Activated CD8-positive, alpha-beta memory T cell treated with anti-CD3 and anti-CD28 coated beads, Interleukin-2, amount 10 ng/mL, durations not matched to agents 7 days and 5 days (primary cell): ENCODE measurements around the gene VARS1. TPM values are rescaled to one million over a fixed set of nuclear protein-coding genes. Genes with fewer than 3 reads are reported as not detected.

Experiments used
- ATAC-seq: fragments of 150-1000 bp; cut with Tn5 transposase; one replicate; pipeline ENCODE4 v1.10.0; 2021; ENCODE audit warnings: moderate library complexity
- CTCF ChIA-PET: fragments of 350-600 bp; sonication (Branson Sonifier 250); formaldehyde crosslinking; loops from one replicate; lab custom pipeline; 2021; ENCODE audit warnings: antibody characterized with exemption; lab: Charles Lee
- DNase-seq: peaks from one replicate; pipeline ENCODE4 v3.0.0-alpha.2; 2020
- H3K27ac Mint-ChIP-seq: one replicate; pipeline ENCODE4 v1.8.0; 2021; ENCODE audit warnings: mild to moderate bottlenecking, mixed read lengths
- H3K27me3 Mint-ChIP-seq: one replicate; pipeline ENCODE4 v1.8.0; 2021; ENCODE audit warnings: mixed read lengths
- H3K36me3 Mint-ChIP-seq: one replicate; pipeline ENCODE4 v1.8.0; 2021; ENCODE audit warnings: mild to moderate bottlenecking, mixed read lengths
- H3K4me1 Mint-ChIP-seq: one replicate; pipeline ENCODE4 v1.8.0; 2021; ENCODE audit warnings: mixed read lengths
- H3K4me3 Mint-ChIP-seq: one replicate; pipeline ENCODE4 v1.8.0; 2021; ENCODE audit warnings: mild to moderate bottlenecking, moderate library complexity, mixed read lengths
- H3K9me3 Mint-ChIP-seq: one replicate; pipeline ENCODE4 v1.8.0; 2022; ENCODE audit warnings: low read depth, mixed read lengths
- total RNA-seq, 2 experiments: library from RNA; stranded (reverse); gene quantifications; one replicate each; pipeline ENCODE4 v1.2.3, GENCODE V29; 2021

VARS1 gene
- total RNA-seq, 2 experiments from 2014 or later = 107 to 140 TPM

GRCh38 chr6:31769684-31770371 lies 25.7 kb downstream of the VARS1 start:
- Mint-ChIP-seq H3K27ac (peak overlapping the region; percentile 16), H3K36me3 (peaks cover 5% of the 10 kb centered on the region), H3K4me3 (no peak overlapping the region), H3K4me1 (peaks cover 31% of the 10 kb centered on the region), H3K9me3 (no peaks in the 10 kb centered on the region), H3K27me3 (no peaks in the 10 kb centered on the region)
- CTCF ChIA-PET = interaction anchor here (0.6 to 3.1 kb wide), 44 partner anchors 9 to 190 kb away, joined by 3 to 44 read pairs (median 6); partner anchors contain the start of genes ABHD16A, BAG6, C6orf47 and CLIC1
- DNase-seq = peak; percentile 92
- ATAC-seq = peak; percentile 91

DNA sequence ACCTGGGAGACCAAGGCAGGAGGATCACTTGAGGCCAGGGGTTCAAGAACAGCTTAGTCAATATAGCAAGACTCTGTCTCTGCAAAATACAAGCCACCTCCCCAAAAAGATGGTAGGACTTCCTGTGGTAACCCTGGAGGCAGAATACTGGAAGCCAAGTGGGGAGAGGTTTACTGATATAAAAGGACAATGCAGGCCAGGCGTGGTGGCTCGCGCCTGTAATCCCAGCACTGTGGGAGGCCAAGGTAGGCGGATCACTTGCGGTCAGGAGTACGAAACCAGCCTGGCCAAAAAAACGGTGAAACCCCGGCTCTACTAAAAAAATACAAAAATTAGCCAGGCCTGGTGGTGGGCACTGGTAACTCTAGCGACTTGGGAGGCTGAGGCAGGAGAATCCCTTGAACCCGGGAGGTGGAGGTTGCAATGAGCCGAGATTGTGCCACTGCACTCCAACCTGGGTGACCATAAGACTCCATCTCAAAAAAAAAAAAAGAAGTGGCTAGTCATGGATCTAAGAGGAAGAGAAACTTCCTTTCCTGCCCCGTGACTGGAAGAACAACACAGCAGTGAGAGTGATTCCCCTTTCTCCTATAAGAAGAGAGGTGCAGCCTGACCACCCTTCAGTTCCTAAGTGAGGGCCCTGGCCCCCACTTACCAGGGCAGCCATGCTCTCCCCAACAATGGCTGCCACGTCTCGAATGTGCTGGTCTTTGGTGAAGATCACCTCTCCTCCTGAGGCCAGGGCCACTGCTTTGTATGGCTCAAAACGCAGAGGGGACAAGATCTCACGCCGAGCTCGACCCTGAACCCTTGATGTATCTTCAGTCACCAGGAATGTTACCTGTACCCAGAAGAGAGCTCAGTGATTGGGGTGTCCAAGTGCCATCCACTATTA lies 26.9 kb downstream of the VARS1 start:
- H3K4me3 Mint-ChIP-seq = no peak overlapping the region
- peaks cover 31% of the 10 kb centered on the region for H3K4me1 Mint-ChIP-seq
- H3K9me3 Mint-ChIP-seq = no peaks in the 10 kb centered on the region
- no peaks in the 10 kb centered on the region for H3K27me3 Mint-ChIP-seq
- DNase-seq (no peak), ATAC-seq (no peak)
- H3K36me3 Mint-ChIP-seq = peaks cover 7% of the 10 kb centered on the region
- H3K27ac Mint-ChIP-seq = no peak overlapping the region
- CTCF ChIA-PET = interaction anchor here (0.9 to 3.1 kb wide), 27 partner anchors 9 to 111 kb away, joined by 3 to 44 read pairs (median 6); partner anchors contain the start of genes ABHD16A, C6orf47, CLIC1 and DDAH2

DNA sequence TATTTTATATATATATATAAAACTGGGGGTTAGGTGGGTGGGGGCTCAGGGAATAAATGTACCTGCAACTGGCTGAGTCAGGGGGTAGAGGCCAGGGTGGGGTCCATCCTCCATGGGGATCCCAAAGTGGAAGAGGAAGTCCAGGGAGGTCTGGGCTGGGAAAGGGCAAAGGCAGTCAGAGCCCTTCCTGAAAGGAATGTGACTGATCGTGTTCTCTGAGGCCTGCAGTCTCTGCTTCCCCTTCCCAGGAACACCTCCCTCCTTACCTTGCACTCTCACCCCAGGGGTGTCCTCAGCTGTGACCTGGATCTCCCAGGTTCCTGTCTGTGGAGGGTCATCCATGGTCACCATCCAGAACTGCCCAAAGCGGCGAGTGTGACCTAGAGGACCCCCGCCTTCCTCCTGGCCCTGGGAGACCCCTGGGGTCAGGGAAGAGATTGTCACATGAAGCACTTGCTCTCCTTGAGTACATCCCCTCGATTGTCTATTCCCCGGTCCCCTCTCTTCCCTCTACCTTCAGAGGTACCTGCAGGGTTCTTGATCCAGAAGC lies 28.4 kb downstream of the VARS1 start:
- CTCF ChIA-PET = interaction anchor here (1.1 kb wide), 1 partner anchor 28 kb away, joined by 3 read pairs; the partner anchor contains the start of gene MSH5
- H3K4me1 Mint-ChIP-seq = peaks cover 22% of the 10 kb centered on the region
- no peaks in the 10 kb centered on the region for H3K9me3 Mint-ChIP-seq
- ATAC-seq (no peak), DNase-seq (no peak)
- no peaks in the 10 kb centered on the region for H3K27me3 Mint-ChIP-seq
- H3K4me3 Mint-ChIP-seq = no peak overlapping the region
- peaks cover 11% of the 10 kb centered on the region for H3K36me3 Mint-ChIP-seq
- no peak overlapping the region for H3K27ac Mint-ChIP-seq

- ATAC-seq (no peak), DNase-seq (no peak)
- CTCF ChIA-PET = no interaction called here
- no peaks in the 10 kb centered on the region for H3K27me3 Mint-ChIP-seq
- H3K27ac Mint-ChIP-seq = no peak overlapping the region
- H3K4me1 Mint-ChIP-seq = peaks cover 15% of the 10 kb centered on the region
- no peaks in the 10 kb centered on the region for H3K9me3 Mint-ChIP-seq
- H3K36me3 Mint-ChIP-seq = peaks cover 12% of the 10 kb centered on the region
- no peak overlapping the region for H3K4me3 Mint-ChIP-seq
Observed at GRCh38 chr6:31765910-31766794, 29.4 kb downstream of the VARS1 start.

GRCh38 chr6:31765559-31765909 lies 30.0 kb downstream of the VARS1 start:
- DNase-seq (no peak), ATAC-seq (no peak)
- no peaks in the 10 kb centered on the region for H3K9me3 Mint-ChIP-seq
- no peaks in the 10 kb centered on the region for H3K27me3 Mint-ChIP-seq
- CTCF ChIA-PET = no interaction called here
- peaks cover 17% of the 10 kb centered on the region for H3K36me3 Mint-ChIP-seq
- H3K4me1 Mint-ChIP-seq = peaks cover 13% of the 10 kb centered on the region
- H3K27ac Mint-ChIP-seq = no peak overlapping the region
- H3K4me3 Mint-ChIP-seq = no peak overlapping the region

- no peak overlapping the region for H3K4me3 Mint-ChIP-seq
- CTCF ChIA-PET = no interaction called here
- H3K27me3 Mint-ChIP-seq = no peaks in the 10 kb centered on the region
Observed at GRCh38 chr6:31764198-31764597, 31.4 kb downstream of the VARS1 start.

DNA sequence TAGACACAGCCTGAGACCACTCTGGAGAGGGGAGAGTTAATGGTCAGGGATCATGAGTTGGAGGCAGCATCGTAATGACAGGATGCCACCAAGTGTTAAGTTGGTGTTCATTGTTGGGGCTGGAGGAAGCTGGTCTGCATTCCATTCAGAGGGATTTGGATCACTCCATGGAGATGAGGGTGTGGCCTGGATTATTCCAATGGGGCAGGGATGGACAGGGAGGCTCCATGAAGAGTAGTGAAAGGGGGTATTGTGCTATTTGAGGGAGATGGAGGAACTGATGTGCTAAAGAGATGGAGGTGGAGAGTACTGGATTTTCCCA lies 32.0 kb downstream of the VARS1 start:
- H3K9me3 Mint-ChIP-seq = no peaks in the 10 kb centered on the region
- no peak for DNase-seq
- CTCF ChIA-PET = no interaction called here
- H3K27me3 Mint-ChIP-seq = no peaks in the 10 kb centered on the region
- H3K27ac Mint-ChIP-seq = no peak overlapping the region
- no peak for ATAC-seq
- no peak overlapping the region for H3K4me3 Mint-ChIP-seq
- H3K36me3 Mint-ChIP-seq = peaks cover 26% of the 10 kb centered on the region
- H3K4me1 Mint-ChIP-seq = peaks cover 4% of the 10 kb centered on the region

More at GRCh38 chr6:31764198-31764597, 31.4 kb downstream of the VARS1 start:
- DNase-seq (no peak), ATAC-seq (no peak)
- H3K4me1 Mint-ChIP-seq = peaks cover 4% of the 10 kb centered on the region
- H3K9me3 Mint-ChIP-seq = no peaks in the 10 kb centered on the region
- H3K27ac Mint-ChIP-seq = peak overlapping the region; percentile 17
- H3K36me3 Mint-ChIP-seq = peaks cover 23% of the 10 kb centered on the region

- CTCF ChIA-PET = no interaction called here
- Mint-ChIP-seq H3K27me3 (no peaks in the 10 kb centered on the region), H3K9me3 (no peaks in the 10 kb centered on the region), H3K27ac (no peak overlapping the region), H3K4me3 (no peak overlapping the region), H3K36me3 (peaks cover 28% of the 10 kb centered on the region), H3K4me1 (peaks cover under 1% of the 10 kb centered on the region)
- DNase-seq (no peak), ATAC-seq (no peak)
Observed at GRCh38 chr6:31762878-31763618, 32.5 kb downstream of the VARS1 start.

- H3K27me3 Mint-ChIP-seq = no peaks in the 10 kb centered on the region
- no peak within 1 kb of the TSS for H3K27ac Mint-ChIP-seq
- CTCF ChIA-PET = no interaction called here
- ATAC-seq = no peak
- H3K36me3 Mint-ChIP-seq = peaks cover 28% of the 10 kb centered on the region
- H3K4me3 Mint-ChIP-seq = no peak within 1 kb of the TSS
- no peak for DNase-seq
- H3K9me3 Mint-ChIP-seq = no peaks in the 10 kb centered on the region
- no peaks in the 10 kb centered on the region for H3K4me1 Mint-ChIP-seq
Observed at GRCh38 chr6:31762356-31762755, 33.2 kb downstream of the VARS1 start, which contains the start of gene SAPCD1. SAPCD1 (plus strand) TSS chr6:31762656; CDS start chr6:31763055, 399 bp downstream.

DNA sequence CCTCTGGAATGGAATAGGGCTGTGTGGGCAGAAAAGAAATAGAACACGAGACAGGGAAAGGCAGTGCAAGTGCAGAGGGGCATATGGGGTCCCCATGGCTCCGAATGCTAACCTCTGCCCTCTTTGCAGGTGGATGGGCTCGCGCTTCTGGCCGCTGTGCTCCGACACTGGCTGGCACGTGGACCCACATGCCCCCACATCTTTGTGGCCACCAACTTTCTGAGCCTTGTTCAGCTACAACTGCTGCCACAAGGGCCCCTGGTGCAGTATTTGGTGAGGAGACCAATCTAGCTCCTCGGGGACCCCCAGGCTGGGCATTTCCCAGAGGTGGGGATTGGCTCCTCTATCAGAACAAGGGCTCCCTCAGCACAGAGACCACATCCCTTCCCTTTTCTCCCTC lies 34.2 kb downstream of the VARS1 start:
- Mint-ChIP-seq H3K4me3 (no peak overlapping the region), H3K27me3 (no peaks in the 10 kb centered on the region), H3K36me3 (peaks cover 28% of the 10 kb centered on the region), H3K4me1 (no peaks in the 10 kb centered on the region), H3K9me3 (no peaks in the 10 kb centered on the region), H3K27ac (no peak overlapping the region)
- no peak for ATAC-seq
- DNase-seq = no peak
- CTCF ChIA-PET = no interaction called here

GRCh38 chr6:31760790-31761189 lies 34.8 kb downstream of the VARS1 start:
- DNase-seq (no peak), ATAC-seq (no peak)
- Mint-ChIP-seq H3K36me3 (peaks cover 28% of the 10 kb centered on the region), H3K27me3 (no peaks in the 10 kb centered on the region), H3K4me1 (no peaks in the 10 kb centered on the region), H3K27ac (no peak overlapping the region), H3K4me3 (no peak overlapping the region), H3K9me3 (no peaks in the 10 kb centered on the region)
- CTCF ChIA-PET = interaction anchor here (2.4 to 3.5 kb wide), 2 partner anchors 9 to 30 kb away, joined by 6 to 16 read pairs; no protein-coding TSS in a partner anchor

DNA sequence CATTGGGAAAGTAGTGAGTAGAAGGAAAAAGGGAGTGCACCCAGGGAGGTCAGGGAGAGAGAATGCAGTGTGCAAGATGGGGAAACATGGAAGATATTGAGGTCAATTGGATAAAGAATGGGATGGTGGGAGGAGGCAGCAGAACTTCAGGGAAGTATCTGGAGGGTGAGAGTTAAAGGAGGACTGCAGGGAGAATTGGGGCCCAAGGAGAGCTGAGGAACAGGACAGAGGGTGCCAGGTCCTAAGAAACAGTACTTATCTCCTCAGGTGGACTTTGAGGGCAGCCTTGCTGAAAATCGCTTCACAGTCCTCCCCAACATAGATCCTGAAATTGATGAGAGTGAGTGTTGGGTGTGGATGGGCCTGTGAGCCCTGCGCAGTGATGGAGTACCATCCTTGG lies 37.3 kb downstream of the VARS1 start:
- no peak for ATAC-seq
- no peaks in the 10 kb centered on the region for H3K9me3 Mint-ChIP-seq

More for the DNA sequence above, 37.3 kb downstream of the VARS1 start:
- DNase-seq = no peak
- H3K4me1 Mint-ChIP-seq = no peaks in the 10 kb centered on the region
- H3K27ac Mint-ChIP-seq = no peak overlapping the region
- H3K27me3 Mint-ChIP-seq = no peaks in the 10 kb centered on the region
- H3K36me3 Mint-ChIP-seq = peaks cover 24% of the 10 kb centered on the region
- CTCF ChIA-PET = interaction anchor here (3.5 kb wide), 1 partner anchor 12 kb away, joined by 16 read pairs; no protein-coding TSS in a partner anchor
- no peak overlapping the region for H3K4me3 Mint-ChIP-seq
